NB4 (cell line): ENCODE results near the gene CDH4.

ENCODE experiments used
- DNase-seq: peaks from one replicate; pipeline ENCODE4 v3.0.0; 2010; ENCODE audit warnings: low read depth
- H3K4me3 ChIP-seq: one replicate; pipeline ENCODE4 v1.5.1; 2011; ENCODE audit warnings: mild to moderate bottlenecking, low read depth, low read length, moderate library complexity
- CTCF ChIP-seq: IDR thresholded peaks from one replicate; pipeline ENCODE4 v1.5.1; 2012; ENCODE audit warnings: low read depth, low read length
- MYC ChIP-seq: IDR thresholded peaks from 2 replicates; pipeline ENCODE4 v1.6.1; 2011; ENCODE audit warnings: low read depth, low read length
- POLR2A ChIP-seq: IDR thresholded peaks from 2 replicates; pipeline ENCODE4 v1.6.1; 2011; ENCODE audit warnings: mild to moderate bottlenecking; ENCODE audit not compliant: insufficient read length; ENCODE audit errors: extremely low read depth
- TF ChIP-seq, protein P1 (sequence below): IDR thresholded peaks from 2 replicates; pipeline ENCODE4 v1.6.1; 2011; ENCODE audit warnings: low read depth, low read length

CDH4 gene

DNA sequence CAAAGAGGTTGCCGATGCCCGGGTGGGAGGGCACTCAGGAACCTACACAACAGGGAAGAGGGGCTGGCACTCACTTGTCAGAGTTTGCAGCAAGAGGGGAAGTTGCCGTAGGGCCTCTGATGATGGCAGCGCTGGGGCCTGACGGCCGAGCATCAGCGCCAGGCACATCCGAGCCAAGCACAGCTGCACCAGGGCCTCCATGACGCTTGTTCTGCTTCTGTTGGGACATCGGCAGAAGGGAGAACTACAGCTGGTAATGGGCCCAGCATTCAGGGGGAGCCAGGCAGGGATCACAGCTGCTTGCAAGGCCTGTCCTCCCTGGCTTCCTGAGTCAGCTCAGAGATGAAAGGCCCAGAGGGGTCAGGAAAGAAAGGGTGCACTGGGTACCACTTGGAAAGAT lies 367.7 kb downstream of the CDH4 start:
- DNase-seq = no peak
- TF ChIP-seq CTCF (no peak), MYC (no peak), POLR2A (no peak)
- TF ChIP-seq, protein P1, sequence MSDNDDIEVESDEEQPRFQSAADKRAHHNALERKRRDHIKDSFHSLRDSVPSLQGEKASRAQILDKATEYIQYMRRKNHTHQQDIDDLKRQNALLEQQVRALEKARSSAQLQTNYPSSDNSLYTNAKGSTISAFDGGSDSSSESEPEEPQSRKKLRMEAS = no peak
- H3K4me3 ChIP-seq = no peak overlapping the region

DNA sequence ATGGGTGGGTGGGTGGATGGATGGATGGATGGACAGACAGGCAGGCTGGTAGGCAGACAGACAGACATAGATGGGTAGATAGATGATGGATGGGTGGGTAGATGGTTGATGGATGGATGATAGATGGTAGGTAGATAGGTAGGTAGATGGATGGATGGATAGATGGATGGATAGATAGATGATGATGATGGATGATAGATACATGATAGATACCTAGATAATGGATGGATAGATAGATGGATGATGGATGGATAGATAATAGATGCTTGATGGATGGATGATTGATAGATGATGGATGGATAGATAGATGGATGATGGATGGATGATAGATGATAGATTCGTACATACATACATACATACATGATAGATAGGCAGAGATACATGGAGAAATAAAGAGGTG lies 368.1 kb downstream of the CDH4 start:
- H3K4me3 ChIP-seq = no peak overlapping the region
- TF ChIP-seq, protein P1 = no peak
- TF ChIP-seq POLR2A (no peak), MYC (no peak), CTCF (no peak)
- no peak for DNase-seq

DNA sequence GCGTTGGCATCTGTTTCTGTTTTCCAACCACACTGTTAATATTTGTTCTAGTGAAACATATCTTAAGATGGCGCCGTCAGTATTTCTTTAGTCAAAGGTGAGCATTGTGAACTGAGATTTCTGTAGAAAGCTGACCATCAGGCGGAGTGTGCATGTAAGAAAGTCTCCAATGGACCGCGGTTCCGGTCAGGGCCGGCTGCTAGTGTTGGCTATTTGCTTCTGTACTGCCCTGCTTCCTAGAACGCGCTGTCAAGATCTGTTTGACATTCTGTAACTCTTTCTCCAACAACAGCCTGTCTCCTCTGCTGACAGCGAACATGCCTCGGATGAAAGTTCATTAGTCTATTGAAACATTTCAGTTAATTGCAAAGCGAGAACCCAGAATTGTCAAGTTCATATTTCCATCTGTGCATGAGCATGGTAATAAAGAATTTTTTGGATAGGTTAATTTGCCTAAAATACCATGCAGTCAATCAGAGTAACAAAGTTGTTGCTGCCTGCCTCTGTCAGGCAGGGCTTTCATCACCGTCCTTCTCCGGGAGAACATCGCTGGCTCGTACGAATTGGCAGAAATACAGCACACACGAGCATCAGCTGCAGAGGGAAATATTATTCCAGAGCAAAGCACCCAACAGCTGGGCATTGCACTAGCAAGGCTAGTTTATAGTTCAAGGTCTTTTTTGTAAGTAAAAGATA lies 369.1 kb downstream of the CDH4 start:
- H3K4me3 ChIP-seq = no peak overlapping the region
- TF ChIP-seq CTCF = no peak
- TF ChIP-seq, protein P1 = no peak
- TF ChIP-seq POLR2A = no peak
- no peak for DNase-seq

DNA sequence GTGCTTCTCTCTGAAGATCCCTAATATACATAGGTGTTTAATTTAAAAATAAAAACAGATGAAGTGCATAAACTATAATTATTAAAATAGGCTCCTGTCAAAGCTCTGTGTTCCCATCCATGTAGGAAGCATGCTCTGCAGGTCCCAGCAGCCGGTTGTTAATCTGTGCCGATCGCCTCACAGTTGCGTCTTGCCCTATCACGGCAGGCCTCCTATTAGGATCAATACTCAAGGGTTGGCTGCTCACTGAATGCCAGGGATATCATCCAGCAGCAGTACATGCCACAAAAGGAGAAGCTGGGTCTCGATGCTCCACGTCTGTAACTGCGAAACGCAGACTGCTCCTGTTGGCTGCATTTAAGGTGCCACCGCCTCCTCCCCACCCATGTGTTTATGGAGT lies 369.8 kb downstream of the CDH4 start:
- H3K4me3 ChIP-seq = no peak overlapping the region
- DNase-seq = no peak
- TF ChIP-seq MYC (no peak), CTCF (no peak), POLR2A (no peak)
- TF ChIP-seq, protein P1 = no peak

DNA sequence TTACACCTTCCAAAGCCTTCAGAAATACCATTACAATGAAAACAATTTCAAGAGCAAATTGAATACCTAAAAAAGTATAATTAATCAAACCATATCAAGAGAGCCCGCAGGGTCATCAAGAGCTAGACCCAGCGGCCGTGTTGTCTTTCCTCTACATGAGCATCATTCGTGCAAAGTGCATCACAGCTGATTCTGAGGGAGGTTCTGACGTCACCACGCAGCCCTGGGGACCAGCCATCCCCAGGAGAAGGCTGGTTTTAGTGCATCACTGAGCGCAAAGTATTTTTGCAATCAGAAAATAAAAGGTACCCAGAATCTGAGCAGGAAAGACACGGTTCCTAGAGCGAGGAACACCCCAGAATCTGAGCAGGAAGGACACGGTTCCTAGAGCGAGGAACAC lies 371.4 kb downstream of the CDH4 start:
- TF ChIP-seq, protein P1 = no peak
- TF ChIP-seq POLR2A (no peak), CTCF (no peak), MYC (no peak)
- DNase-seq = no peak
- H3K4me3 ChIP-seq = no peak overlapping the region

DNA sequence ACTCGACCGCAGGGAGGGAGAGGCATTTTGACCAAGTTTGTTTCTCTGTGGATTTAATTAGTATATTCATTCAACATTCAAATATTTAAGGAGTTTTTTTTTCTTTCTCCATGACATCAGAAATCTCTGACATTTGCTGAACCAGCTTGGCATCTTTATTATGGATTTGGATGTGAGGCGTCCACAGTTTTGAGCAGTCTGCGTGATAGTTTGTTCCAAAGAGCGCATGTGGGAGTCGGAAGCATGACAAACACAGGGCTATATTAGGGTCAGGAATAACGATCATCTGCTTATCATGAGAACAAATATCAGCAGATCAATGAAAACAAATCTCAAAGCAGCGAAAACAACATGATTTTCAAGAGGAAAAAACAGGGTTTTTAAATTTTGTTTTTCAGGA lies 373.2 kb downstream of the CDH4 start:
- no peak for DNase-seq
- H3K4me3 ChIP-seq = no peak overlapping the region
- no peak for TF ChIP-seq CTCF
- TF ChIP-seq, protein P1 = no peak
- TF ChIP-seq MYC = no peak
- no peak for TF ChIP-seq POLR2A
